Posterior cingulate gyrus (tissue), 11 donors: Measurements from ENCODE around the gene KLHDC8A.

ENCODE experiments used
- DNase-seq, 10 donors: peaks; one replicate each; pipeline versions ENCODE4 v3.0.0 to v3.0.0-alpha.2; 2020 to 2021; ENCODE audit warnings: mixed read lengths in 3 of 10
- intact Hi-C: fragments of 100-400 bp; cut with DNase I; formaldehyde crosslinking; loops from one replicate; pipeline ENCODE4 v1.15.1; 2023

Gene KLHDC8A

DNA sequence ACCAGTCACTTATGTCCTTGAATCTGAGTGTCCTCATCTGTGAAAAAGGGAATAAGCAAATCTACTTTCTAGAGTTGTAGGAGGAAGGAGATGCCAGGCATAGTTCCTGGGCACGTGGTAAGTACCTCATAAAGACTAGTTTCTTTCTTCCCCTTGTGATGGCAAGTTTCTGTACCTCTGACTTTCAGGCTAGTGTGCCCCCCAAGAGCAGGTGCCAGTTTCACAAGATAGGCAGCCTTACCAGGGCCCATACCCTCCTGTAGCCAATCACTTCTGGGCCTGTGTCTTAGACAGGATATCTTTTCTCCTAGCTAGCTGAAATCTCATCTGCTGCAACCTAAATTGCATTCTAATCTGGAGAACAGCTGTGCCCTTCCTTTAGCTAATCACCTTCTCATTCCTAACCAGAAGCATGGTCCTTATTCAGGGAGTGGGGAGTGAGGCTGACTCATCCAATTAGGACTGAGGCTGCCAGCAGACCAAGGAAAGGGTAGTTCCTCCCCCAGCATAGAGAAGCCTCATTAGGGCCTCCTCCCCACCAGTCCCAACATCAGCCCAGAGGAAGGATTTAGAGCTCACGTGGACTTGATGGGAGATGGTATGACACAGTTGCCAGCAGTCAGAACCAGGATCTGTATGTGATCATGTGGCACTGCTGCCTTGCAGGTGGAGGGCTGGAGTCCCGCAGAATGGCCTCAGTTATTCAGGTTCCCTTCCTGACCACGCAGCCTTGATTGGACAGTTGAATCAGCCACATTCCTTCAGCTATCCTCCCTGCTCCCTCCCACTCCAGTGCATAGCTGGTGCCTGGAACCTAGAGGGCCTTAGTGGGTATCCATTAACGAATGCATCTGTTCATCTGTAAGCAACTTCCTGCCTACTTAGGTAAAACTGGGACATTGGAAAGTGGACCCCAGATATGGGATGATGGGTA, 7.9 kb downstream of the KLHDC8A start:
- intact Hi-C loops = no loop called here
- DNase-seq = peak in 1 of 10 donors; percentile 43

DNA sequence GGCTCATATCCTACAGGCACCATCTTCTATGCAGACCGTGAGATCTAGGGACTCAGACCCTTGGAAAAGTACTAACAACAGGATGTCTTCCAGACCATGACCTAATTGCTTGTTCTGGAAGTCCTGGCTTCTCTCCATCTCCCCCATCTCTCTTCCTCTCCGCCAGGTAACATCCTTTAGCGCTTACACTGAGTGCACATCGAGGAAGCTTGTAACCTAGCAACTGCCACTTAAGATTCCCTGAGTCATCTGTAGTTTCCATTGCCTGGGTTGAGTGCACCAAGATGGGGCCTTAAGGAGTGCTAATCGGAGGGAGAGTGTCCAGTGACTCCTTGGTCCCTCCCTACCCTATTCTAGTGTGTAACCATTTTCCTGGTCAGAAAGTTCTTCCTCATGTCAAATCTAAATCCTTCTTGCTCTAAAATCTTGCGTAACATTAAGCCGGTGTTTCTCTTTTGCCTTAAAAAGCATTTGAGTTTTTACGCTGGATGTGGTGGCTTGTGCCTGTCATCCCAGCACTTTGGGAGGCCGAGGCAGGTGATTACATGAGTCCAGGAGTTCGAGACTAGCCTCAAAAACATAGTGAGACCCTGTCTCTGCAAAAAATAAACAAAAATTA, 9.7 kb downstream of the KLHDC8A start:
- peak in 1 of 10 donors; percentile 7 for DNase-seq
- intact Hi-C loops = no loop called here

DNA sequence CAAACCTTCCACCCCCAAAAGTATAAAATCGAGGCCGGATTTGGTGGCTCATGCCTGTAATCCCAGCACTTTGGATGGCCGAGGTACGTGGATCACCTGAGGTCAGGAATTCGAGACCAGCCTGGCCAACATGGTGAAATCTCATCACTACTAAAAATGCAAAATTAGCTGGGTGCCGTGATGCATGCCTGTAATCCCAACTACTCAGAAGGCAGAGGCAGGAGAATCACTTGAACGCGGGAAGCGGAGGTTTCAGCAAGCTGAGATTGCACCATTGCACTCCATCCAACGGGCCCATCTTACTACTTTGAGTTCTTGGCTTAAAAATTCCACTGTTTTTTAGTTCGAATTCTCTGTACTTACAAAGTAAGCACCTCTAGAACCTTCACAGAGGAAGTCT, 11.0 kb downstream of the KLHDC8A start:
- intact Hi-C loops = no loop called here
- DNase-seq = peak in 1 of 10 donors; percentile 15

DNA sequence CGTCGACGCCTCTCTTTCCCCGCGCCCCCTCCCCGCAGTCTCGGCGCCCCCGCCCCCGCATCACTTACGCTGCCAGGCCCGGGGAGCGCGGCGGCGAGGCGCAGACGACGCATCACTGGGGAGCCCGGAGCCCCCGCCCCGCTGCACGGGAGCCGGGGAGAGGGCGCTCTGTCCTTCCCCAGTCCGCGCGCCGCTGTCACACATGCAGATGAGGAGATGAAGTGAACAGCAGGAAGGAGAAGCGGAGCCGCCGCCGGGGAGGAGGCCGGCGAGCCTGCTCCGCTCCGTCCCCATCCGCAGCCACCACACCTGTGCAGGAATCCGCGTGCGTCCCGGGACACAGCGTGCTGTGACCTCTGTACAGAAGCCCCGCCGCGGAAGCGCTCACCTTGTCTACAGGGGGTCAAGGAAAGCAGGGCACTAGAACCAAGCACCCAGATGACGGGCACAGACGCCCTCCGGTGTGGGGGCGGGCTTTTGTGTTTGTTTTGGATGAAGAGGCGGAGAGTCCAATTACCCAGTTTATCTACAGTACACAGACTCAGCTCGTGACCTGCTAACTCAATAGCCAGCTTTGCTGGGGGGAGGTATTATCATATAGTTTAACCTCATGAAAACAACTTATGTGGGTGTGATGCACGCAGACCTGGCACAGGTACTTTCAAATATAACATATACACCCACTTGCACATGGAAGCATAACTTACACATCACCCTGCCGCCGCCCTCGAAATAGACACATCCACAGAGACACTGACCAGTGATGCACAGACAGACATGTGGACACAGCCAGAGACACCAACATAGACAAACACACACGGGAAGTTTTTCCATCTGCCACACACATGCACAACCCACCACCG, 12.4 kb downstream of the KLHDC8A start:
- intact Hi-C loops = no loop called here
- DNase-seq = peak in 8 of 10 donors; percentile 49 to 93 (median 60)

DNA sequence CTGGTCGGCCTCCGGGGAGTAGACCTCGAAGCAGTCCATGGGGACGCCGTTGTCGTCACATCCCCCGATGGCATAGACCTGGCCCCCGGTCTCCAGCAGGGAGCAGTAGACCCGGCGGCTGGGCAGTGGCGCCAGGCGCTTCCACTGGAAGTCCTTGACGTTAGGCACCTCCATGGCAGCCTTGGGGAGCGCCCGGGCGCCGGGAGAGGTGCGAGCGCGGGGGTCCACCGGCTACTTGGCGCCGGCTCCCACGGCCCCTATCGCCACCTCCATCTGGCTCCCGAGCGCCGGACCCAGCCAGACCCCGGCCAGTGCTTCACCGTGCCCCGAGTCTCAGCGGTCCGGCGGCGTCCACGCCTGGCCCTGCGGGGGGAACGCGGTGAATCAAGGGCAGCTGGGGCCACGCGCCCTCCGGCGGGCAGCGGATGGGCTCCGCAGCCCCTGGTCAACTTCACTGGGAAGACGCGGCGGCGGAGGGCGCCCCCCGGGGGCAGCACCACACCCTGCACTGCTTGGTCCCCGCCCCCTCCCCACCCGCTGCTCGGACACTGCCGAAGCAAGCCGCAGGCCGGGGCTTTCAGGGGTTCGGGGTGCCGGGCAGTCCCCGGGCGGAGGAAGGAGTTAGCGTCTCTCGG, 13.2 kb downstream of the KLHDC8A start:
- DNase-seq = peak in 4 of 10 donors; percentile 19 to 84 (median 50)
- intact Hi-C loops = no loop called here

DNA sequence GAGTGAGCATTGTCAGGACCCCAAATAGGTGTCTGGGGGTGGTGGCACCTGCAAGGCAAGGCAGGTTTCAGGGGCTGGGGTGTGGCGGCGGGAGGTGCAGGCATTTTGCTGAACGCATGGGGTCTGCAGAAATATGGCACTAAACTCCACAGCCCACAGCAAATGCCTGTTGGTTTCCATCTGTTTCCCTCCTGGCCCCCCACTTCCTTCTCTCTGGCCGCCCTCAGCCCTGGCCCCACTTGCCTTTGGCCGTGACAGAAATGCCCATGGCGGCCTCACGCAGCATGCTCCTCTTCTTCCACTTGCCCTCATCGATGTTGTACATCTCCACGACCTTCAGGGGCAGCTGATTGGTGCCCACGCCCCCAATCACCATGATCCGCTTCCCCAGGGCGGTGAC, 13.7 kb downstream of the KLHDC8A start:
- intact Hi-C loops = no loop called here

DNA sequence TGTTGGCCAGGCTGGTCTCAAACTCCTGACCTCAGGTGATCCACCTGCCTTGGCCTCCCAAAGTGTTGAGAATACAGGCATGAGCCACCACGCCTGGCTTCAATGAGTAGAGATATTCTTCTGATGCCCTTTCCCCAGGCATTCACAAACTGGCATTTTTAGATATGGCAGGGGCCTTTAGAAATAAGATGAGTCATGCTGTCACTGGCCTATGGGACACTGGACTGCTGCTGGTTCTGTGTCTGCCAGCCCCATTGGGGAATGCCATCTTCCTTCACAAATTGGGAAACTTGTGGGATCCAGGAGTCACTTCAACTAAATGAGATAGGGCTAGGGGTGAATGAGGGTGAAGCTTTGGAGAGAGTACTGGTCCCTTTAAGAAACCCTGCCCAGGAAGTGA, 16.0 kb downstream of the KLHDC8A start:
- intact Hi-C loops = no loop called here
- no peak for DNase-seq

More for the DNA sequence above, 13.7 kb downstream of the KLHDC8A start:
- no peak for DNase-seq

DNA sequence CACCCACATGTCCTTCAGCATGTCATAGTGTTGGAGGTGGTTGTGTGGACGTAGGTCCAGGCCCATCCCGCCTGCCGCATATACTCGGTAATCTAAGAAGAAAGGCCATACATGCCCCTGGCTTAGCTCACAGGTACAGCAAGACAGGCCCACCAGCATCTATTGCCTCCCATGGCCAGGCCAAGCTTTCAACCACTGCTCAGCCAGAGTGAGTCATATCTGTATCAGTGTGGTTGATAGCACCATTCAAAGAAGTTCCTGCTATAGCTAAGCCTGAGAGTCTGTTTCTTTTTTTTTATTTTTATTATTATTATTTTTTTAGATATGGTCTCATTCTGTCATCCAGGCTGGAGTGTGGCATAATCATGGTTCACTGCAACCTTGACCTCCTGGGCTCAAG, 17.0 kb downstream of the KLHDC8A start:
- intact Hi-C loops = loop anchor here (5.0 kb wide), 1 partner anchor 93 kb away; no protein-coding TSS in a partner anchor
- no peak for DNase-seq

DNA sequence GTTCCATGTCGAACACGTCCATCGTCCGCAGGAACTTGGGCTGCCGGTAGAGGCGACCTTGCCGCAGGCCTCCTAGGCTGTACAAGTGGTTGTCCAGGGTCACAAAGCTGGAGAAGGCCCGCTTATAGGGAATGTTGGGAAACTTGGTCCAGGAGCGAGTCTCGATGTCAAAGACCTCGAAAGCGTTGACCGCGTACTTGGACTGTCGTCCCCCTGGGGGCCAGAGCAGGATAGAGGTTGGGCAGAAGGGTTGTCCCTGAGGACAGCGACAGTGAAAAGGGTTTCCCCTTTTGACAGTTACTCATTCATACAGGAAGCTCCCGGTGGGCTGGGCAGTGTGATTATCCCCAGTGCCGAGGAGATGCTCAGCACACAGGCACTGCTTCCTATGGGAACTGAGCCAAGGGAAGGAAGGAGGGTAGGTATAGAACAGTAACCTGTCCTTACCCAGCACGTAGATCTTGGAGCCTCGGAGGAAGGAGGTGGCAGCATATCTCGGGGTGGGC, 17.5 kb downstream of the KLHDC8A start:
- no peak for DNase-seq
- intact Hi-C loops = loop anchor here (5.0 kb wide), 1 partner anchor 93 kb away; no protein-coding TSS in a partner anchor

DNA sequence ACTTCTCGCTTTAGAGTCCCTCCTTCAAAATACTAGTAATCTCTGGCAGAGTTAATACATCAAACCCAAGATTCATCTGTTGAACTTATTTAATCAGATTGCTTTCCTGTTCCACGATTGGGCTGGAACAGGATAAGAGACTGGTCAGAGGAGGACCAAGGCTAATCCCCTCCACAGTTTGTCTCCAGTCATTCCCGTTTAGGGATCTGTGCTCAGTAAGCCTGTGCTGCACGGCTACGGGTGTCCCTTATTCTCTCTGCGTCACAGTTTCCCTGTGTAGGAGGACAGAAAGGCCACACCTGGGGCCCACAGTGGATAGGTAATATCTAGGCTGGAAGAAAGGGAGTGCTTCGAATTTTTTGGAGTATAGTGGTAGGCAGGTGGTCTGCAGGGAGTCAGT, 18.7 kb downstream of the KLHDC8A start:
- no peak for DNase-seq
- intact Hi-C loops = loop anchor here (5.0 kb wide), 1 partner anchor 94 kb away; no protein-coding TSS in a partner anchor

DNA sequence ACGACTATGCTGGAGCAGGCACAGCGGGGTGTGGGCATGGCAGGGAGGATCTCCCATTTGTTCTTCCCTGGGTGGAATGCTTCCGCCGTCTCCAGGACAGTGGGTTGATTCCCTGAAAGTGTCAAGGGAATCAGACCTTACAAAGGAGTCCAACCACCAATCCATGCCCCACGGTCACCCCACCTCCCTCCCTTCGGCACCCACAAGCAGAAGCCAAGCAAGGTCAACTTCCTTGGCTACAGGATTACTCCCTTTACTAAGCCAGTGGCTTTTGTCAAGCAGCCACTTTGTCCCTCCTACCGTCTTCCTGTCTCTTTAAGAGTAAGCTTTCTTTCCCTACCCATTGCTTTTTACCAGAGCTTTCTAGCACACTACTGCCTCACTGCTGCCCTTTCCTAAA, 19.2 kb downstream of the KLHDC8A start:
- intact Hi-C loops = loop anchor here (5.0 kb wide), 1 partner anchor 95 kb away; no protein-coding TSS in a partner anchor
- DNase-seq = peak in 1 of 10 donors; percentile 68

DNA sequence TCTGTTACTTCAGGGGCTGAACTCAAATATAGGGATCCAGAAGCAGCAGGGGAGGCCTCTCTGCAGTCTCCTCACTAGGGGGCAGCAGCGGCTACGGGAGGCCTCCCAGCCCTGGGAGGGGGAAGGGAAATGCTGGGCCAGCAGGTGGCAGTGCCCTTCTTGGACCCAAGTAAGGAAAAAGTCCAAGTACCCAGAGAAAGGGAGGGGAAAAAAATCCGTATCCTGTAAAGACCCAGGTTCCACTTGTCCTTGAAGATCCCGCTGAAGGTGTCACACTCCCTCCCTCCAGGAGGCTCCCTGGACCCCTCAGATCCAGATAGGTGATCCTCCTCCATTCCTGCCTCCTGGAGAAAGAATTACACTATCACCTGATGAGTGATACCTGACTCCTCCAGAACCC, 21.0 kb downstream of the KLHDC8A start:
- intact Hi-C loops = loop anchor here (1.0 to 5.0 kb wide), 2 partner anchors 97 to 150 kb away; no protein-coding TSS in a partner anchor
- peak; percentile 67 to 97 (median 86) for DNase-seq

DNA sequence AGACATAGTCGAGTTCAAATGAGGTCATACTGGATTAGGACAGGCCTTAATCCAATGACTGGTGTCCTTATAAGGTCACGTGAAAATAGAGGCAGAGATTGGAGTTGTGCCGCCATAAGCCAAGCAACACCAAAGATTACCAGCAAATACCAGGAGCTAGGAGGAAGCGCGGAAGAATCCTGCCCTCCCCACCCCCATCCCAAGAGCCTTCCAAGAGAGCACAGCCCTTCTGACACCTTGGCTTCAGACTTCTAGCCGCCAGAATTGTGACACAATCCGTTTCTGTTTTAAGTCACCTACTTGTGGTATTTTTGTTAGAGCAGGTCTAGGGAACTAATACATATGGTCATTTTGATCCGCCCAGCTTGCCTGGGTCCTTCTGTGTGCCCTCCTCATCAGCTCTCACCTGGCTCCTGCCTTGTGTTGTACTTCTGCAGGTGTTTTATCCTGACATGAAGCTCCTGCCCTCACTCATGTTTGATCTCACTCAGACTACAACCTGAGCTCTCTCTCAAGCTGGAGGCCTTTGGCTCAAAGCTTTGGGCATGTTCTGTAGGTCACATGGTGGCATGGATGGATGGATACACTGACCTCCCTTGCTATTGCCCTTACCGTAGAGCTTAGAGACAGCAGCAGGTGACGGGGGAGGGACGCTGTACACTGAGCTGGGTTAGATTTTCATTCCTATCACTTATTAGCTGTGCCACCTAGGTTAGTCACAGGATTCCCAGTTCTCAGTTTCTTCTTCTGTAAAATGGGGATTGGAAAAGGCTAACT, 24.5 kb downstream of the KLHDC8A start:
- intact Hi-C loops = no loop called here
- no peak for DNase-seq

DNA sequence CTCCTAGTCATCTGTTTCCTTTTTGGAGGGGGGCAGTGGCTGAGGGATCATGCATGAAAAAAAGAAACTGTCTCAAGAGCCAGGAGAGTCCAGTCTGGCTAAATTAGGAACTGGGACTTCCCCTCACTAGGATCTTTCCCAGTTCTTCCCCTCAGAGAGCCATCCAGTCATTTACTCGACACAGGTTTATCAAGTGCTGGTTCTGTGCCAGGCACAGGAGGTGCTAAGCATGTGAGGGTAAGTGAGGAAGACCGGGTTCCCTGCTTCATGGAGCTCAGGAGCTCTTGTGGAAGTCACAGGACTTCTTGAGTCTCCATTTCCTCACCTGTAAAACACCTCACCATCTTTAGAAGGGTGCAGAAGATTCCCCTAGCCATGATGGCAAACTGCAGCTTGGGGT, 26.6 kb downstream of the KLHDC8A start:
- no peak for DNase-seq
- intact Hi-C loops = no loop called here

DNA sequence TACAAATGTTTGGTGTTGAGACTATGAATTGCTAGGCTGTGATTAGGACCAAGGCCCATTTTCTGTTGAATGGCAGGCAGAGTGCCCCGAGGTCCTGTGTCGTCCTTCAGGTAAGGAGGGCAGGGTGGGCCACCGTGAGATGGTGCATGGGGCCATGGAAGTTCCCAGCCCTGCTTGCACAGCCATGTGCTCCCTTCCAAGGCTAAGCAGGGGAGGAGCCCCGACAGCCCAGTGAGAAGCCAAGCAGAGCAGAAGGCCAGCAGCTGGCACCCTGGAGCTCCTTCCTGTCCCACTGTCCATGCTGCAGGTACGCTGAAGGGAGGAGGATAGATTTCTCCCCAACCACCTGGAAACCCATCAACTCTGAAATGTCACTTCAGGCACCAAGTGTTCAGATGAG, 27.0 kb downstream of the KLHDC8A start:
- intact Hi-C loops = no loop called here
- no peak for DNase-seq

DNA sequence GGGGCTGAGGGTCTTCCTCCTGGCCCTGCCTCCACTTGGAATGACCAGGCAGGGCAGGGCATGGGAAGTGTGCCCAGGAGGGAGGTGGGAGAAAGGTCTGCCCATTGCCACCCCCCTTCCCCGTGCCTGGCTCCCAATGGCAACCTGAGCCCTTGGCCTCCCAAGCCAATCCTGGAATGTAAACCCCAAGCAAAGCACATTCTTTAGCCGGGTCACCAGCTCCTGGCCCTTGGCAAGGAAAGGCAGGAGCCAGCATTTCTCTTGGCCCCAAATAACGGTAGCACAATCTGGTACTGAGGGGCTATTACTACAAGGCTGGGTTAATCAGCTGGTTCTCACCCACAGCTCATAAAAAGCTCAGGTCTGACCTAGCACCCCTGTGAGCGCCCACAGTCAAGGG, 28.2 kb downstream of the KLHDC8A start:
- no peak for DNase-seq

DNA sequence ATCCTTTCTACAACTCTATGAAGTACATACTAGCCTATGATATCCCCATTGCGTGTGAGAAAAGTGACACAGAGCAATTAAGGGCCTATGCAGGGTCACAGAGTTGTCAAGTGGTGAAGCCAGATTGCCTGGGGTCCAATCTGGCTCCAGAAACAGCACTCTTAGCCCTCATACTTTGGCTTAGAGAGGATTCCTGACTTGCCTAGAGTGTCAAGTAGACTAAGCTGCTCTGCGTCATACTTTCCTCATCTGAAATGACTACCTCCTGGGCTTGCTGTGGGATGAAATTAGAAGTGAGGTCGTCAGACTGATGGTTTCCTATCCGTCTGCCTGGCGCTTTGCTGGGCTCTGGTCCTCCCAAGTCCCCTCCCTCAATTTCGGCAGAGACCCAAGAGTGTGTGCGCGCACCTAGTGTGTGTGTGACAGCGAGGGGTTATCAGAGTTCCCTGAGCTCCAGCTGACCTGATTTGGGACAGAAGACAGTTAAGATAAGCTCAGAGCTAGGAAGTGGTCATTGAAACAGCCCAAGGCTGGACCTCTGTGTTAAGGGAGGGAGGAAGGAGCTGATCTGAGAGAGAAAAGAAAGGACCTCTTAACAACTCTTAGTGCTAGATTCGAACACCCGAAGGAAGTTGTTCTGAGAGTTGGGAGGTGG, 29.8 kb downstream of the KLHDC8A start:
- intact Hi-C loops = no loop called here
- DNase-seq = no peak

More for the DNA sequence above, 28.2 kb downstream of the KLHDC8A start:
- intact Hi-C loops = no loop called here

DNA sequence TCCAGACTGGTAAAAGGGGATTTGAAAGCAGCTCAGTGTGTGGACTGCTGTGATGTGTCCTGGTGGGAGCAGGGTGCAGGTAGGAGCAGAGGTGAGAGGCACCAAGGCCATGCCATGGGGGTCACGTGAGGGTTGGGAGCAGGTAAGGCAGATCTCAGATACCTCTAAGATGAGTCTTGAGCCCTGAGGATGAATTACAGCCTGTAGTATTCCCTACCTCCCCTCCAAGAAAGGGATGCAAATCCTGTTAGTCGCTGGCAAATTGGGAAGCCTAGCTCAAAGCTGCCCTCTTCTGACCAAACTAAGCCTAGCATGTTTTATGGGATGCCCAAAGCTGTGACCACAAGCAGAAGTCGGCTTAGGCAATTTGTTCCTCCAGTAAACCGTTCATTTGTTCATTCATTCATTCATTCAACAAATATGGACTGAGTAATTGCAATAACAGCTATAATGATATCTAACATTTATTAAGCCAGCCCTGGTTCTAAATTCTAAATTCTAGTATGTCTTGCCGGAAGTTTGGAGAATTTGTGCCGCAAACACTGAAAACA, 31.3 kb downstream of the KLHDC8A start:
- peak in 5 of 10 donors; percentile 69 to 91 (median 71) for DNase-seq
- intact Hi-C loops = loop anchor here (1.0 kb wide), 1 partner anchor 52 kb away; no protein-coding TSS in a partner anchor
